Omental fat pad (tissue), 4 donors: ENCODE results near the gene FBL. TPM values are rescaled to one million over a fixed set of nuclear protein-coding genes. Genes with fewer than 3 reads are reported as not detected.

Source experiments
- ATAC-seq: fragments of 150-250 bp; one replicate; pipeline ENCODE4 v1.9.1; 2016; ENCODE audit warnings: mild to moderate bottlenecking, moderate library complexity; ENCODE audit not compliant: low FRiP score
- DNase-seq: peaks from one replicate; pipeline ENCODE4 v3.0.0-alpha.2; 2019; ENCODE audit warnings: low spot score
- total RNA-seq, 4 donors: library from RNA; depleted of rRNA; stranded (reverse); fragments of >200 nt; gene quantifications; one replicate each; pipeline ENCODE4 v1.1.0, GENCODE V29; 2016
- TF ChIP-seq, protein P1 (sequence below), 3 donors: fragments of 450-650 bp; IDR thresholded peaks; one replicate each; pipeline ENCODE4 v1.5.1; 2016 to 2017; ENCODE audit warnings: antibody characterized with exemption in 3 of 3, mild to moderate bottlenecking in 3 of 3, moderate library complexity in 2 of 3

FBL gene
- total RNA-seq, 4 donors from 2014 or later: 103 to 194 (median 125) TPM

DNA sequence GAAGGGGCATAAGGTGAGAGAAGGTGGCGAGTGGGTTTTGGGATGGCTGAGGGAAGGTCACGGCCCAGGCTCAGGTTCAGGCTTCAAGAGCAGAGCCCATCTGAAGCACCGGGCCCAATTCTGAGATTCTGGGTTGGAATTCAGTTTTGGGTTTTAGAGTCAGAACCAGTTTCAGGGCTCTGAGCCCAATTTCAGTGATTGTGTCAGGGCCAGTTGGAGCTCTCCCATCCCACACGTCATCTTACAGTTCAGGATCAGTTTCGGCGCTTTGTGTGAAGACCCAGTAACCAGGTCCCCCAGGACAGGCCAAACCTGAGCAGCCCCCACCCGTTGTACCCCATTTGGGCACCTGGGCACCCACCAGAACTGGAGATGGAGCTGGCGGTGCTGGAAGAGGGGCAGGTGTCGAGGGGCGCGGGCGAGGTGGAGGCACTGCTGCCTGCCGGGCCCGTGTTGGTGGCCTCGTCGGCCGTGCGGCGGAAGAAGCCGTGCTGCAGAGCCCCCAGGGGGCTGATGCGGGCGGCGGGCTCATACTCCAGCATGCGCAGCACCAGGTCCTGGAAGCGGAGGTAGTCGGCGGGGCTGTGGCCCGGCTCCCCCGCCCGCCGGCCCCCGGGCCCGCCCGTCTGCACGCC, 19.8 kb downstream of the FBL start:
- ATAC-seq (no peak), DNase-seq (no peak)
- TF ChIP-seq, protein P1, sequence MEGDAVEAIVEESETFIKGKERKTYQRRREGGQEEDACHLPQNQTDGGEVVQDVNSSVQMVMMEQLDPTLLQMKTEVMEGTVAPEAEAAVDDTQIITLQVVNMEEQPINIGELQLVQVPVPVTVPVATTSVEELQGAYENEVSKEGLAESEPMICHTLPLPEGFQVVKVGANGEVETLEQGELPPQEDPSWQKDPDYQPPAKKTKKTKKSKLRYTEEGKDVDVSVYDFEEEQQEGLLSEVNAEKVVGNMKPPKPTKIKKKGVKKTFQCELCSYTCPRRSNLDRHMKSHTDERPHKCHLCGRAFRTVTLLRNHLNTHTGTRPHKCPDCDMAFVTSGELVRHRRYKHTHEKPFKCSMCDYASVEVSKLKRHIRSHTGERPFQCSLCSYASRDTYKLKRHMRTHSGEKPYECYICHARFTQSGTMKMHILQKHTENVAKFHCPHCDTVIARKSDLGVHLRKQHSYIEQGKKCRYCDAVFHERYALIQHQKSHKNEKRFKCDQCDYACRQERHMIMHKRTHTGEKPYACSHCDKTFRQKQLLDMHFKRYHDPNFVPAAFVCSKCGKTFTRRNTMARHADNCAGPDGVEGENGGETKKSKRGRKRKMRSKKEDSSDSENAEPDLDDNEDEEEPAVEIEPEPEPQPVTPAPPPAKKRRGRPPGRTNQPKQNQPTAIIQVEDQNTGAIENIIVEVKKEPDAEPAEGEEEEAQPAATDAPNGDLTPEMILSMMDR (IDR thresholded peaks at IDR 0.05): no peak

DNA sequence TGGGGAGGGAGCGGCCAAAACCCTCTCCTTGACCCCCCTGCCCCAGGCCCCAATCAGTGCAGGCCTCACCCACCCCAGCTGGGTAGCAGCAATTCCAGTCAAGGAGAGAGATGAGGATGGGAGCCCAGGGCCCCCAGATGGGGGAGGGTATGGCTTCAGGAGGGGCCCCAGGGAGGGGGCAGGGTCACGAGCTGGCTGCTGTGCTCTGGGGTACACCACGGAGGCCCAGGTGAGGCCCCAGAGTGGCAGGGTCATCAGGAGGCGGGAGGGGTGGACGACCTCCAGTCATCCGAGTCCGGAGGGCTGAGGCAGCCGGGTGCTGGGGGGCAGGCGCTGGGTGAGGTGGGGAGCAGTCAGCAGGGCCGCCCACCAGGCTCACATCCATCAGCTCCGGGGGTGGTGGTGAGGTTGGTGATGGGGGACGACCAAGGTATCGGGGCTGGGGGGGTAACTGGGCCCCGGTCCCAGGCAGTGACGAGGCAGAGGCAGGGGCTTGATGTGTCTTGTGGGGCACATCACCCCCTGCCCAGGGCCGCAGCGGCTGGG, 20.6 kb downstream of the FBL start:
- ATAC-seq (no peak), DNase-seq (no peak)
- TF ChIP-seq, protein P1 (IDR thresholded peaks at IDR 0.05): no peak

DNA sequence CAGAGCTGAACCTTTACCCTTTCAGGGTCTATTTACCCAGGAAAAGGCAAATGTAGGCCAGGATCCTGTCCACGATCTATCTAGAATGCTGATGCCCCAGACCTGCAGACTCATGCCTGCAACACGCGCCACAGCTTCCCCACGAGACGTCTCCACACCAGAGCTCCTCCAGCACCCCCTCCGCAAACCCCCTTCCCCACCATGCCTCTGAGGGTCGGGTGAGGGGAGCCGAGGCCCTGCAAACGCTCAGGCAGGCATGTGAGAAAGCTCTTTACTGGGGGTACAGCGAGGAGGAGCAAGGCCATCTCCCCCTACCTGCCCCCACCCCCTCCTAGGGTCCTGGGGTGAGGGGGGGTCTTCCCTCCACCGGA, 21.1 kb downstream of the FBL start:
- ATAC-seq: no peak
- TF ChIP-seq, protein P1 (IDR thresholded peaks at IDR 0.05): no peak
- no peak for DNase-seq

DNA sequence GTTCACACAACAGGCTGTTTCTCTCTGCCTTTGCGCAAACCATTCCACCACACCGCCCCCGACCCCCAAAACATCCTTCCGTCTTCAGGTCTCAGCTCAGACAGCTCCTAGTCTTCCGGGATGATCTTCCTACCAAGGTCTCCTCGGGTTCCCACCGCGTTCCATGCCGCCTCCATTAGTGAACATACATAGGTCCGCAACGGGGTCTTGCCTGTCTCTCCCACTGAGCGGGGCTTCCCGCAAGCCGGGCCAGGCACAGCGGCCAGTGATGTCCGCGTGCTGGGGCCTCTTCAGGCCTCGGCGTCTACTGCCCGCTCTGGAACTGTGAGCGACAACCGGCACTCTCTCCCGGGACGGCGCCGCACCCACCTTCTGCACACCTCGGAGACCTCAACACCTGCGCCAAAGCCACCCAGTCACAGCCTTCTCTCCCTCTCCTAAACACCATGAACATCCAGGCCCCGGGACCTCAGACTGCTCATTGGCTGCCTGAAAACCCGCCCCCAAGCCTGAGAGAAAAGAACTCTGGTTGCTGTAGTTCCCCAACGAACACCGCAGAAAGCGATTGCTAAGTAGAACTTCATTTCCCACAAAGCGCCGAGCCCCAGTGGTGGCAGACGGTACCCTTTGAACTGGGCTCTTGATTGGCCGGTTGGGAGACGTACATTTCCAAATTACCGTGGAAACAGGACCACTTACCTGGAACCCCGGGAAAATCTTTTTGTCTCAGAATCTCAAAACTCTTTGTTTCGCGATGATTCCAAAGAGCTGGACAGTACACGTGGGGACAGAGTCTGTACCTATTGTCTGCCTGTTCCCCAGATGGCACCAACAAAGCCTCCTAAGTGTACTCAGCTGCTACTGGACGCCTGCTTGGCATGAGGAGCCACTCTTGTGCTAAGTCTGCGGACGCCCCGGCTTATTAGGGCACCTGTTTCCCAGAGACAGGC, 21.8 kb downstream of the FBL start:
- ATAC-seq: peak; percentile 97
- TF ChIP-seq, protein P1 (IDR thresholded peaks at IDR 0.05): no peak
- peak; percentile 76 for DNase-seq

DNA sequence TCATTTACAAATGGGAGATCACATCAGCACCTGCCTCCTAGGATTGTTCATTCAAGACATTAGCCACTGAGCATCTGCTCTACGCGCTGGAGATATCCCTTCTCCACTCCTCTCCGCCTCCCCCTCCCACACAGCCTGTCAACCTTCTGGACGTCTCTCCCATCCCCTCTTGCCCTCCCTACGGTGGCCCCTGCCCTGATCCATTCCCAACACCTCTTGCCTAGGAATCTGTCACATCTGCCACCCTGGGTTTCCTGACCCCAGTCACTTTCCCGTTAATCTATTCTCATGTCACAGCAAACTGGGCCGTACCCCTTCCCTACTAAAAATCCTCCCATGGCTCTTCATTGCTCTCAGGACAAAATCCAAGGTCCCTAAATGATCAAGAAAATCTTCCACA, 22.5 kb downstream of the FBL start:
- TF ChIP-seq, protein P1 (IDR thresholded peaks at IDR 0.05): no peak
- DNase-seq: no peak
- no peak for ATAC-seq

DNA sequence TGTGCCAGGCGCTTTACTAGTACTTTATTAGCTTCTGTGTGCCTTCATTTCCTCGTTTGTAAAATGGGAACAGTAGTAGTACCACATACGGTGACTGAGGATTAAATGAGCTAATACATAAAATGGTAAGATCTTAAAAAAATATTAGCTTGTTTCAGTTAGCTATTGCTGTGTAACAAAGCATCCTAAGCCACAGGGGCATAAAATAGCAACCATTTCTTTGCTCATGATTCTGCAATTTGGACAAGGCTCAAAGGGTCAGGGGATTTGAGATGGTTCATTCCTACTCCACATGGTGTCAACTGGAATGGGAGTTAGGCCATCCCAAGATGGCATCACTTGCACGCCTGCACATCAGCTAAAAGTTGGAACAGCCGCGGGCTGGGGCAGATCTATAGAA, 25.5 kb downstream of the FBL start:
- no peak for ATAC-seq
- DNase-seq: no peak
- TF ChIP-seq, protein P1 (IDR thresholded peaks at IDR 0.05): no peak
